GM10266 (cell line): ENCODE results near the gene NRTN.

Experiments used
- DNase-seq: peaks from one replicate; pipeline ENCODE4 v3.0.0; 2012; ENCODE audit errors: extremely low spot score
- TF ChIP-seq, protein P1 (sequence below): IDR thresholded peaks from 2 replicates; pipeline ENCODE4 v1.5.1; 2012; ENCODE audit warnings: mild to moderate bottlenecking, low read depth; ENCODE audit not compliant: control insufficient read depth, insufficient read depth; ENCODE audit errors: missing control alignments

The NRTN gene

DNA sequence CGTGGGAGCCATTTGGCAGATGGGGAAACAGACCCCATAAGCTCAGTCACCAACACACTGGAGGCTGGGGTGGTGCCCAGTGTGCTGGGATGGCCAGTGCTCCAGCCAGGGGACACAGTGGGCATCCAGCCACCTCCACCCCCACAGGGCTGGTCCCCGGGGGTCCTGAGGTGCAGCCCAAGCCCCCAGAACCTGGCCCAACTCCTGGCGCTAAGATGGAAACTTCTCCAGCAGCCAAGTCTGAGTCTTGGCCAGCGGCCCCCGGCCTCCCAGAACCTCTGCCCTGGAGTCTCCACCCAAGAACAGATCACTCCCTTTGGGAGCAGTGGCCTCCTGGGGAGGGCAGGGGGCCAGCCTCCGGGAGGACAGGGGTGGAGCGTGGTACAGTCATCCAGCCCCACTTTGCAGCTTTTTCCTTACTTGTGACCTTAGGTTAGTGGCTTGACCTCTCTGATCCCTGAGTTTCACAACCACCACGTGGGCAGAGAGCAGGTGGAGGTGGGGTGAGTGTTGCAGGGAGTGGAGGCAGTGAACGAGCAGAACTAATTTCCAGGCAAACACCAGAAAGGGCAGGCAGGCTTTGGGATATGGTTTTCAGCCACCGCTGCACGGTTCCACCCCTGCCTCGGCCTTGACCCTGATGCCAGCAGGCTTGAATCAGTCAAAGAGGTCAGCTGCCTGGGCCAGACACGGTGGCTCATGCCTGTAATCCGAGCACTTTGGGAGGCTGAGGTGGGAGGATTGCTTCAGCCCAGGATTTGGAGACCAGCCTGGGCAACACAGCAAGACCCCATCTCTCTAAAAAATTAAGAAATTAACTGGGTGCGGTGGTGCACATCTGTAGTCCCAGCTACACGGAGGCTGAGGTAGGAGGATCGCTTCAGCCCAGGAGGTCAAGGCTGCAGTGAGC lies 4.3 kb upstream of the NRTN start:
- TF ChIP-seq, protein P1, sequence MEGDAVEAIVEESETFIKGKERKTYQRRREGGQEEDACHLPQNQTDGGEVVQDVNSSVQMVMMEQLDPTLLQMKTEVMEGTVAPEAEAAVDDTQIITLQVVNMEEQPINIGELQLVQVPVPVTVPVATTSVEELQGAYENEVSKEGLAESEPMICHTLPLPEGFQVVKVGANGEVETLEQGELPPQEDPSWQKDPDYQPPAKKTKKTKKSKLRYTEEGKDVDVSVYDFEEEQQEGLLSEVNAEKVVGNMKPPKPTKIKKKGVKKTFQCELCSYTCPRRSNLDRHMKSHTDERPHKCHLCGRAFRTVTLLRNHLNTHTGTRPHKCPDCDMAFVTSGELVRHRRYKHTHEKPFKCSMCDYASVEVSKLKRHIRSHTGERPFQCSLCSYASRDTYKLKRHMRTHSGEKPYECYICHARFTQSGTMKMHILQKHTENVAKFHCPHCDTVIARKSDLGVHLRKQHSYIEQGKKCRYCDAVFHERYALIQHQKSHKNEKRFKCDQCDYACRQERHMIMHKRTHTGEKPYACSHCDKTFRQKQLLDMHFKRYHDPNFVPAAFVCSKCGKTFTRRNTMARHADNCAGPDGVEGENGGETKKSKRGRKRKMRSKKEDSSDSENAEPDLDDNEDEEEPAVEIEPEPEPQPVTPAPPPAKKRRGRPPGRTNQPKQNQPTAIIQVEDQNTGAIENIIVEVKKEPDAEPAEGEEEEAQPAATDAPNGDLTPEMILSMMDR, result no peak
- DNase-seq, result no peak

DNA sequence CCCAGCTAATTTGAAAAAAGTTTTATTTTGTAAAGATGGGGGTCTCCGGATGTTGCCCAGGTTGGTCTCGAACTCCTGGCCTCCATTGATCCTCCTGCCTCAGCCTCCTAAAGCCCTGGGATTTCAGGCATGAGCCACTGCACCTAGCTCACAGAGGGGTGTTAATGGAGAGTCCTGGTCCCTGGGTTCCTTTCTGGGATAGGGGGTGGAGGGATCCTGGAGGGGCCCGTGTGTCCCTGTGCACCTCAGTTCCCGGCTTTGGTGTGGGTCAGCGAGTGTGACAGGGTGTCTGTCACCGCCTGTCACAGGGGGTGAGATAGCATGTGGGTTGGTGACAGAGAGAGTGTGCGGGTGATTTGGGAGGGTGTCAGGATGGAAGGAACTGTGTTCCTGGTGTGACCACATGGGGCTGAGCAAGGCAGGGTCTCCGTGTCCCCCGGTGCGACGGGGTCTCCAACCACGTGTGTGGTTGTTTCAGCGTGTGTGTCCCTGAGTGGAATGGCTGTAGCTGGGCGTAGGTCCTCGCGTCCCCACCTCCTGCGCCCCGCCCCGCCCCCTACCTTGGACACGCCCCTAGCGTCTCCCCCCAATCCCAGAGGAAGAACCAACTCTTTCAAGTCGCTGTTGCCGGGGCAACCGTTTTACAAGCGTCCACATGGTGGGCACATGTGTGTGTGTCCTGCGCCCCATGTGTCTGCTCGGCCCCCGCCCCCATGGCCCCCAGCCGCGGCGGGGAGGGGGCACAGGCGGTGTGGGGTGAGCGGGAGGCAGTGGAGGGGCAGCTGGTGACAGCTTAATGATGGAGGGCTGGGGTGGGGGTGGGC lies 2.9 kb upstream of the NRTN start:
- TF ChIP-seq, protein P1, result no peak

DNA sequence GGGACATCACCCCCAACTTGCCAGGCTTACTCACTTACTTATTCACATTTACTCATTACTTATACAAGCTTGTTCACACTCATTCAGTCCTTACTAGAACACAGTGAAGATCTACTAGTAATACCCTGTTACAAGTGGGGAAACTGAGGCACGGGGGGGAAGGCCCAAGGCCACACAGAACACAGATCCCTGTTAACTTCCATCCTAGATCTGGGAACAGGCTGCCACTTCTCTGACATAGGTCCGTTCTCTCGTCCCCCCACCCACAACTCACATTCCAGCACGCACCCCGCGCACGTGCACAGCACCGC lies 1.5 kb upstream of the NRTN start:
- TF ChIP-seq, protein P1, result no peak
- DNase-seq, result no peak

More for the DNA sequence above, 2.9 kb upstream of the NRTN start:
- no peak for DNase-seq

DNA sequence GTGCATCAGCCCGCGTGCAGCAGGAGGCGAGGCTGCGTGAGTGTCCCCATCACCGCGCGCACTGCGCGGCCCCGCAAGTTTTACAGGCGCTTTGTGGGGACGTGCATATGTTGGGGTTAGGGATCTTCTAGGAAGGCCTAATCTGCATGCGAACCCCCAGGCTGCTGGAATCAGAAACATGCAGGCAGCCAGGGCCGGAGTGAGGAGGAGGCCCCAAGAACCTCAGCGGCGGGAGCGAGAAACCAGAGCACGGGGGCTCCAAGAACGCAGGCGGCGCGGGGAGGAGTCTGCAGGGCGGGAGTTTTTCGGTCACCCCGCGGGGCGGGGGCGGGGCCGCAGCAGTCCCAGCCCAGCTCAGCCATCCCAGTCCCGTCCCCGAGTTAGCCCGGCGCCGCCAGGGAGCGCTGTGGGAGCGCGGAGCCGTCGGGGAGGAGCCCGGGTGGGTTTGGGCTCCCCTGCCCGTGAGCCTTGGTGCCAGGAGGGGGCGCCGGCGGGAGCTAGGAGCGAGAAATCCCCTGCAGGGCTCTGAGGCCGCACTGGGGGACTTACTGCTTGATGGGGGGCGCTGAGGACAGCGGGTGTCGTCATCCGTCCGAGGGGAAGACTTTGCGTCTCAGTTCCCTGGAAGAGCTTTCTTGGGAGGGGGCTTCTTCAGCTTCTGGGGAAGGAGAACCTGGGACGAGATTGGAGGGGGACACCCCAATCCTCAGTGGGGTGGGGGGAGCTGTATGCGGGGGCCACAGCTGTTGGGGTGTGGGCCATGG lies 933 bp upstream of the NRTN start:
- TF ChIP-seq, protein P1, result peak; percentile 98
- DNase-seq, result peak; percentile 99

DNA sequence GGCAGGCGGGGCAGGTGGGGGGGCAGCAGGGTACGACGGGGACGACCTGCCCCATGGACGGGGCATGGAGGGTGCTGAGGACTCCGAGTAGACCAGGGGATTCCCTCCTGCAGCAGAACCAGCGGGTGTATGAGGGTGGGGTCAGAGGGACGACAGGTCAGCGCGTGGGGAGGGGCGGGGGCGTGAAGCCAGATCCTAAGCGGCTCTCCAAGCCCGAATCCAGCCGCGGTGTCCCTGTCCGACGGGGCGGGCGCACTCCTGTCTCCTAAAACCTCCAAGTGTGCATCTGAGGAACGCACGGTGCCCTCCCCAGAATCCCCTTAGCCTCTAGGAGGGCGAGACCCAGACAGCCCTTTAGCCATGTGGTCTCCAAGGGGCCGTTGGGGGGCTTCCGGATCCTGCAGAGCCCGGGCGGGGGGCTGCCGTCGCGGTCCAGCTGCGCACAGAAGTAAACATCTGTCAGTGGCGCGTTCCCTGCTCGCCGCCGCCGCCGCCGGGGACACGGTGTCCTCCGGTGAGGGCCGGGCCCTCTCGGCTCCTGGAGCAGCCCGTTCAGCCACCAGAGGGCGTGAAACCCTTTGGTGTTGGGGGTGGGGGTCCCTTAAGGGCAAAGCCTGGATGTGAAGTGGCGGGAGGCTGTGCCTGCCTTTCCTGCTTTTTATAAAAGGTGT lies 730 bp downstream of the NRTN start:
- TF ChIP-seq, protein P1, result peak; percentile 67
- DNase-seq, result peak; percentile 84

DNA sequence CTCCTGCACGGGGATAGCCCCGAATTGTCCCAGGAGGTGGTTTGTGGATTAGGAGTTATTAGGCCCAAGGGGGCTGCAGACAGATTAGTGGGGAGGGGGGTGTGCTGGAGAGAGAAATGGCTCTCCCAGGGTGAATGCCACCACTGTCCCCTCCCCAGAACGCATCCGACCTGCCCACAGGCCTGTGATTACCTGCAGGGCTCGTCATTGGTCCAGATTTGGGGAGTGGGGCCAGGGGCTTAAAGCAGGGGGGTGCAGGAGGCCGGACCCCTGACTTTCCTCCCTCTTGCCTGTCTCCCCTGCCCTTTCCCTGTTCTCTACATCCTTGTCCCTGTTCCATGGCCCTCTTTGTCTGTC lies 1.2 kb downstream of the NRTN start:
- no peak for DNase-seq
- TF ChIP-seq, protein P1, result no peak
